A549 (cell line): ENCODE results near the gene ABCA13. TPM values are rescaled to one million over a fixed set of nuclear protein-coding genes. Genes with fewer than 3 reads are reported as not detected.

Source experiments
- ATAC-seq, 2 experiments: fragments of 200-7000 bp in 1 of 2; fragments of >200 bp in 1 of 2; cut with Nextera tagmentation in 1 of 2; cut with Tn5 transposase in 1 of 2; 3 replicates each; pipeline versions ENCODE4 v1.8.0 to v1.9.1; 2018 to 2020; ENCODE audit warnings: mild to moderate bottlenecking in 1 of 2, moderate library complexity in 1 of 2
- CTCF ChIA-PET: fragments of 300-600 bp; sonication (Branson Sonifier 250); formaldehyde crosslinking; extraction: SDS; loops from one replicate; lab custom pipeline; 2021; ENCODE audit warnings: antibody characterized with exemption, inconsistent platforms; lab: Yijun Ruan, JAX
- POLR2A ChIA-PET: fragments of 350-600 bp; formaldehyde crosslinking; extraction: SDS; loops from one replicate; lab custom pipeline; 2021; ENCODE audit warnings: antibody characterized with exemption, inconsistent platforms; lab: Yijun Ruan, JAX
- DNase-seq, 2 experiments: peaks; one replicate each; pipeline versions ENCODE4 v3.0.0 to v3.0.0-alpha.2; 2011 to 2016; ENCODE audit warnings: low read depth in 1 of 2, low spot score in 1 of 2
- FAIRE-seq: peaks from 2 replicates; lab custom pipeline; 2011; peaks lifted over from hg19 to GRCh38; lab: Jason Lieb, UNC
- H3K27ac ChIP-seq, 2 experiments: fragments of >200 bp; sonication (Bioruptor Twin); formaldehyde crosslinking; 3 replicates each; pipeline ENCODE4 v1.5.1; 2016 to 2017
- H3K4me1 ChIP-seq: fragments of >200 bp; sonication (Bioruptor Twin); formaldehyde crosslinking; 3 replicates; pipeline ENCODE4 v1.6.1; 2016
- H3K4me2 ChIP-seq: fragments of >200 bp; sonication (Bioruptor Twin); formaldehyde crosslinking; 3 replicates; pipeline ENCODE4 v1.6.1; 2016
- H3K4me3 ChIP-seq: fragments of >200 bp; sonication (Bioruptor Twin); formaldehyde crosslinking; 3 replicates; pipeline ENCODE4 v1.5.1; 2016
- H3K9me3 ChIP-seq: fragments of >200 bp; sonication (Bioruptor Twin); formaldehyde crosslinking; 3 replicates; pipeline ENCODE4 v1.6.1; 2016
- BHLHE40 ChIP-seq: IDR thresholded peaks from 2 replicates; pipeline ENCODE4 v1.6.1; 2012; ENCODE audit warnings: low read depth, low read length, inconsistent platforms
- CBX2 ChIP-seq: fragments of 200-600 bp; sonication (generic); IDR thresholded peaks from 2 replicates; pipeline ENCODE4 v1.6.1; 2016; ENCODE audit warnings: low read depth, mild to moderate bottlenecking, borderline replicate concordance
- CBX8 ChIP-seq: fragments of 200-600 bp; sonication (generic); IDR thresholded peaks from 2 replicates; pipeline ENCODE4 v1.6.1; 2016
- CEBPB ChIP-seq, 2 experiments: fragments of >200 bp in 1 of 2; sonication (Bioruptor Twin) in 1 of 2; formaldehyde crosslinking in 1 of 2; IDR thresholded peaks; 2 replicates each; pipeline ENCODE4 v1.6.1; 2012 to 2016
- CHD4 ChIP-seq: fragments of 200-600 bp; sonication (generic); IDR thresholded peaks from 2 replicates; pipeline ENCODE4 v1.6.1; 2016; ENCODE audit warnings: antibody characterized with exemption, mild to moderate bottlenecking, borderline replicate concordance
- EP300 ChIP-seq, 2 experiments: fragments of >200 bp; sonication (Bioruptor Twin); formaldehyde crosslinking; IDR thresholded peaks; 2 replicates in 1 of 2; 3 replicates in 1 of 2; pipeline ENCODE4 v1.6.1; 2016 to 2017
- FOSL2 ChIP-seq, 2 experiments: fragments of 450-650 bp in 1 of 2; fragments of >200 bp in 1 of 2; sonication (Bioruptor Twin) in 1 of 2; formaldehyde crosslinking; IDR thresholded peaks; 2 replicates each; pipeline versions ENCODE4 v1.5.0 to v1.6.1; 2016 to 2020; ENCODE audit warnings: mild to moderate bottlenecking in 1 of 2, moderate library complexity in 1 of 2
- HOXB5 ChIP-seq: fragments of 250-450 bp; sonication (Bioruptor Pico); IDR thresholded peaks from 2 replicates; pipeline ENCODE4 v1.5.0; 2020; ENCODE audit warnings: mild to moderate bottlenecking, moderate library complexity
- KDM1A ChIP-seq: fragments of 200-600 bp; sonication (generic); IDR thresholded peaks from 2 replicates; pipeline ENCODE4 v1.6.1; 2016; ENCODE audit warnings: low read depth, mild to moderate bottlenecking
- MAFK ChIP-seq: fragments of 450-650 bp; IDR thresholded peaks from 2 replicates; pipeline ENCODE4 v1.6.1; 2014; ENCODE audit not compliant: partially characterized antibody
- MYC ChIP-seq: IDR thresholded peaks from 2 replicates; pipeline ENCODE4 v1.6.1; 2012; ENCODE audit warnings: mild to moderate bottlenecking, inconsistent platforms, low read length, improper control_type of control experiment, borderline replicate concordance
- NFE2L2 ChIP-seq: fragments of 150-350 bp; conservative IDR thresholded peaks from 2 replicates; pipeline ENCODE4 v1.6.1; 2014; ENCODE audit warnings: low read length
- PHF8 ChIP-seq: fragments of 200-600 bp; sonication (generic); IDR thresholded peaks from 2 replicates; pipeline ENCODE4 v1.6.1; 2016; ENCODE audit warnings: low read depth, mild to moderate bottlenecking, antibody characterized with exemption, moderate library complexity, borderline replicate concordance
- POLR2A ChIP-seq: IDR thresholded peaks from 2 replicates; pipeline ENCODE4 v1.6.1; 2012; ENCODE audit warnings: mild to moderate bottlenecking, low read length
- POLR2AphosphoS2 ChIP-seq: conservative IDR thresholded peaks from 2 replicates; pipeline ENCODE4 v1.6.1; 2012; ENCODE audit warnings: low read length, improper control_type of control experiment, inconsistent platforms
- RAD21 ChIP-seq, 2 experiments: fragments of >200 bp in 1 of 2; sonication (Bioruptor Twin) in 1 of 2; formaldehyde crosslinking in 1 of 2; IDR thresholded peaks in 1 of 2; conservative IDR thresholded peaks in 1 of 2; 2 replicates in 1 of 2; 3 replicates in 1 of 2; pipeline ENCODE4 v1.6.1; 2012 to 2018; ENCODE audit warnings: inconsistent platforms in 1 of 2
- RARB ChIP-seq: fragments of 250-450 bp; sonication (Bioruptor Pico); IDR thresholded peaks from 2 replicates; pipeline ENCODE4 v1.8.0; 2021; ENCODE audit warnings: mild to moderate bottlenecking, moderate library complexity
- RNF2 ChIP-seq: fragments of 200-600 bp; sonication (generic); IDR thresholded peaks from 2 replicates; pipeline ENCODE4 v1.6.1; 2016; ENCODE audit warnings: low read depth, mild to moderate bottlenecking, antibody characterized with exemption, moderate library complexity, borderline replicate concordance
- SMC3 ChIP-seq: fragments of >200 bp; sonication (Bioruptor Twin); formaldehyde crosslinking; IDR thresholded peaks from 3 replicates; pipeline ENCODE4 v1.6.1; 2018; ENCODE audit warnings: inconsistent platforms
- TFCP2L1 ChIP-seq: fragments of 250-450 bp; sonication (Bioruptor Pico); IDR thresholded peaks from 2 replicates; pipeline ENCODE4 v1.5.0; 2021; ENCODE audit warnings: mild to moderate bottlenecking
- ZC3H11A ChIP-seq: fragments of 450-650 bp; IDR thresholded peaks from 2 replicates; pipeline ENCODE4 v1.6.1; 2014; ENCODE audit warnings: antibody characterized with exemption, mild to moderate bottlenecking
- ZFP36 ChIP-seq: fragments of 450-650 bp; IDR thresholded peaks from 2 replicates; pipeline ENCODE4 v1.6.1; 2014; ENCODE audit warnings: borderline replicate concordance; ENCODE audit not compliant: partially characterized antibody
- ZNF302 ChIP-seq: fragments of 250-450 bp; sonication (Bioruptor Pico); IDR thresholded peaks from 2 replicates; pipeline ENCODE4 v1.9.0; 2021; ENCODE audit warnings: inconsistent platforms, mild to moderate bottlenecking, moderate library complexity
- WGBS: methylation state at CpG from one replicate; pipeline ENCODE4 v1.1.6; 2017; ENCODE audit errors: missing lambda C conversion rate; 5-methylcytosine and 5-hydroxymethylcytosine counted together
- polyA plus RNA-seq, 4 experiments: library from polyadenylated mRNA; depleted of rRNA in 3 of 4; stranded (reverse); fragments of >200 nt; fragmentation: RNase III in 1 of 4; extraction: RNeasy Plus Mini Kit Qiagen cat#74134 plus additional on column Dnase treatment in 1 of 4; gene quantifications; 2 replicates in 3 of 4; 3 replicates in 1 of 4; pipeline ENCODE4 v1.2.3, GENCODE V29; 2011 to 2017
- TF ChIP-seq, protein P1 (sequence below): fragments of 250-450 bp; sonication (Bioruptor Pico); IDR thresholded peaks from 2 replicates; pipeline ENCODE4 v1.5.0; 2021; ENCODE audit warnings: mild to moderate bottlenecking, moderate library complexity, borderline replicate concordance
- TF ChIP-seq, protein P2 (sequence below): fragments of 250-450 bp; sonication (Bioruptor Pico); IDR thresholded peaks from 2 replicates; pipeline ENCODE4 v1.5.0; 2020; ENCODE audit warnings: low read depth, mild to moderate bottlenecking, moderate library complexity
- TF ChIP-seq, protein P3 (sequence below): fragments of 150-350 bp; IDR thresholded peaks from 2 replicates; pipeline ENCODE4 v1.6.1; 2014; ENCODE audit warnings: low read depth, mild to moderate bottlenecking, low read length
- TF ChIP-seq, protein P4 (sequence below): IDR thresholded peaks from 2 replicates; pipeline ENCODE4 v1.6.1; 2012; ENCODE audit warnings: low read depth, borderline replicate concordance

The ABCA13 gene
- polyA plus RNA-seq, 2 of the 4 experiments (the other 2 are of a cell fraction) = 0.01 TPM; not detected in 1

DNA sequence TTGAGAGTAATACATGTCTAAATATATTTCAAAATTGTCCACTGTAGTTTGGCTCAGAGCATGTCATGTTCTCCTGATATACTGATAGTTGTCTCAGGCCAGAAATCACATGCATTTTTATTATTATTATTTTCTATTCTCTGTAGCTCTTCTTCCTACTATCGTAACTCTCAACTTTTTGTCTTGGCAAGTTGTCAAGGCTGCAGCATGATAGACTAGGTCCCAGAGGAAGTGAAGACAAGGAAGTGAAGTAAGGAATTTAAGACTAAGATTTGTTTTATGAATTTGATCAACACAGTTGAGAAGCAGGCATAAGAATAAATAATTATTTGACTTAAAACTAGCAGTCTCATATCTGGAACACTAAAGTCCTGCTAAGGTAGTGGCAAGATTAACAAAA is 369.5 kb downstream of the ABCA13 start (continued):
- TF ChIP-seq, protein P1, sequence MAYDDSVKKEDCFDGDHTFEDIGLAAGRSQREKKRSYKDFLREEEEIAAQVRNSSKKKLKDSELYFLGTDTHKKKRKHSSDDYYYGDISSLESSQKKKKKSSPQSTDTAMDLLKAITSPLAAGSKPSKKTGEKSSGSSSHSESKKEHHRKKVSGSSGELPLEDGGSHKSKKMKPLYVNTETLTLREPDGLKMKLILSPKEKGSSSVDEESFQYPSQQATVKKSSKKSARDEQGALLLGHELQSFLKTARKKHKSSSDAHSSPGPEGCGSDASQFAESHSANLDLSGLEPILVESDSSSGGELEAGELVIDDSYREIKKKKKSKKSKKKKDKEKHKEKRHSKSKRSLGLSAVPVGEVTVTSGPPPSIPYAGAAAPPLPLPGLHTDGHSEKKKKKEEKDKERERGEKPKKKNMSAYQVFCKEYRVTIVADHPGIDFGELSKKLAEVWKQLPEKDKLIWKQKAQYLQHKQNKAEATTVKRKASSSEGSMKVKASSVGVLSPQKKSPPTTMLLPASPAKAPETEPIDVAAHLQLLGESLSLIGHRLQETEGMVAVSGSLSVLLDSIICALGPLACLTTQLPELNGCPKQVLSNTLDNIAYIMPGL (CRISPR knock-in tag) = no peak
- no peak for TF ChIP-seq EP300 (IDR thresholded peaks at IDR 0.05)
- no peak for TF ChIP-seq SMC3

DNA sequence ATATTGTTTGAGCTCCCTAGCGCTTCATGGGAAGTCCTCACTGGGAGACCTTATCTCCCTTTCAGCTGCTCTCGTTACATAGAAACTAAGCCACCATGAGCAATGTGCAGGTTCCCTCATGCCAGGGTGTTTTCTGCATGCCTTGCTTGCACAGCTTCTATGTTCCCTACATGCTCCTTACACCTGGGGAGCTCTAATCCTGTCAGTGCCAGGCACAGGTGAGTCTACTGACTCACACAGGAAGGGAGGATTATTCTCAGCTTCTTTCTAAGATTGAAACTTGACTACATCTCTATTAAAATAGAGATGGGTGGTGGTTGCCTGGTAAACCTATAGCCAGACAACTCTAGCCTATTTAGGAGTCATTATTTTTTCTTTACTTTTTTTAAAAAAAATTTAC is 377.4 kb downstream of the ABCA13 start:
- TF ChIP-seq RAD21 (conservative IDR thresholded peaks at IDR 0.05 in 1 of 2, IDR thresholded peaks at IDR 0.05 in 1 of 2) (no peak), NFE2L2 (no peak), RARB (CRISPR knock-in tag) (no peak), MAFK (no peak), HOXB5 (CRISPR knock-in tag) (no peak), BHLHE40 (no peak), POLR2AphosphoS2 (no peak), PHF8 (no peak)
- TF ChIP-seq, protein P2, sequence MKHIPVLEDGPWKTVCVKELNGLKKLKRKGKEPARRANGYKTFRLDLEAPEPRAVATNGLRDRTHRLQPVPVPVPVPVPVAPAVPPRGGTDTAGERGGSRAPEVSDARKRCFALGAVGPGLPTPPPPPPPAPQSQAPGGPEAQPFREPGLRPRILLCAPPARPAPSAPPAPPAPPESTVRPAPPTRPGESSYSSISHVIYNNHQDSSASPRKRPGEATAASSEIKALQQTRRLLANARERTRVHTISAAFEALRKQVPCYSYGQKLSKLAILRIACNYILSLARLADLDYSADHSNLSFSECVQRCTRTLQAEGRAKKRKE (CRISPR knock-in tag) = no peak
- TF ChIP-seq, protein P1 (CRISPR knock-in tag) = no peak
- no peaks in the 10 kb centered on the region for H3K4me1 ChIP-seq
- ChIA-PET CTCF (interaction anchor here (0.6 kb wide), 1 partner anchor 595 kb away, joined by 3 read pairs; no protein-coding TSS in a partner anchor), POLR2A (no interaction called here)
- FAIRE-seq (no peak), DNase-seq (no peak), ATAC-seq (no peak)
- 39% methylated on average over 2 of the region's 2 CpGs for WGBS
- no peak overlapping the region for H3K4me3 ChIP-seq
- no peak overlapping the region for H3K27ac ChIP-seq
- no peak overlapping the region for H3K4me2 ChIP-seq
- no peaks in the 10 kb centered on the region for H3K9me3 ChIP-seq

DNA sequence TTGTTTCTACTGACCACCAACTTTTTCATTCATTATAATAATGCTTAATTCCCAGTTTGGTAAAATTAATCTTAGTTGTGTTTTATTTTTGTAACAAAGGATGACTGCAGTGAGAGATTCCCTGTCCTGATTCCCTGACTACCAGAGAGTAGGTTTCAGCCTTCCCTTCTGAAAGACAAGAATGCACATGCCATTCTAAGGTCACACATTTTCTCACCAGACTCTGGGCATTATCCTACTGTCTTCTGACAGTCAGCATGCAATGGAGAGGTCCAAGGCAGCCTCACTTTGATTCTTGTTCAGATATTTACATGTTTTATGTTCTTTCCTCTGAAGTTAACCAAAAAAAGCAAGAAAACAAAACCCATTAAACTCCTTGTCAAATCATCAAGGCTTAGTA is 380.4 kb downstream of the ABCA13 start:
- CTCF ChIA-PET = no interaction called here
- H3K4me1 ChIP-seq = no peaks in the 10 kb centered on the region
- no peak for TF ChIP-seq TFCP2L1 (CRISPR knock-in tag)
- TF ChIP-seq ZC3H11A = no peak
- no peak for TF ChIP-seq ZNF302 (CRISPR knock-in tag)
- no peak for TF ChIP-seq RNF2
- TF ChIP-seq, all 56 proteins: peak for 0
- Histone ChIP-seq H3K9me3 (no peaks in the 10 kb centered on the region), H3K4me2 (no peak overlapping the region), H3K27ac (no peak overlapping the region), H3K4me3 (no peak overlapping the region)
- POLR2A ChIA-PET = no interaction called here
- ATAC-seq = no peak
- FAIRE-seq = no peak
- no peak for DNase-seq

DNA sequence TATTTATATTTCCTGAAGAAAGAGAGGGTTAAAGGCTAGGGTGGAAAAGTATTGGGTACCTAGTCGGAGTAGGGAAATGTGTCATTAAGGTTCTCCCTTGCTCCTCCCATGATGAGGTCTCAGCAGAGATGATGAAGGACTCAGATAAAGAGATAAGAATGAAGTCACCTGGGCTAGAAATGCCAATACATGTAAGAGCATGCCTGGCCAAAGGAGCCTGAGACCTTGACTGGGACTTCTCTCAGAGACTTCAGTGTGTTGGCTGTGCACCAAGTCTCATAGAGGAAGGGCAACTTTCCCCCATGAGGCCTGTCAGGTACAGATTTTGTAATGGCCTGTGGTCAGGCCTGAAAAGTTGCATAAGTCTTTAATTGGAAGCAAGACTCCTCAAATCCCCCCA is 392.1 kb downstream of the ABCA13 start:
- Histone ChIP-seq H3K27ac (no peak overlapping the region), H3K4me1 (no peaks in the 10 kb centered on the region), H3K4me2 (no peak overlapping the region), H3K4me3 (no peak overlapping the region), H3K9me3 (no peaks in the 10 kb centered on the region)
- WGBS = 4% methylated on average over 1 of the region's 1 CpG
- DNase-seq = no peak
- ChIA-PET POLR2A (no interaction called here), CTCF (no interaction called here)
- no peak for FAIRE-seq
- no peak for ATAC-seq
- no peak for TF ChIP-seq PHF8
- TF ChIP-seq TFCP2L1 (CRISPR knock-in tag) = no peak
- TF ChIP-seq, protein P3, sequence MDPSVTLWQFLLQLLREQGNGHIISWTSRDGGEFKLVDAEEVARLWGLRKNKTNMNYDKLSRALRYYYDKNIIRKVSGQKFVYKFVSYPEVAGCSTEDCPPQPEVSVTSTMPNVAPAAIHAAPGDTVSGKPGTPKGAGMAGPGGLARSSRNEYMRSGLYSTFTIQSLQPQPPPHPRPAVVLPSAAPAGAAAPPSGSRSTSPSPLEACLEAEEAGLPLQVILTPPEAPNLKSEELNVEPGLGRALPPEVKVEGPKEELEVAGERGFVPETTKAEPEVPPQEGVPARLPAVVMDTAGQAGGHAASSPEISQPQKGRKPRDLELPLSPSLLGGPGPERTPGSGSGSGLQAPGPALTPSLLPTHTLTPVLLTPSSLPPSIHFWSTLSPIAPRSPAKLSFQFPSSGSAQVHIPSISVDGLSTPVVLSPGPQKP = no peak
- TF ChIP-seq CBX8 = no peak
- TF ChIP-seq EP300 (IDR thresholded peaks at IDR 0.05) = no peak
- TF ChIP-seq KDM1A = no peak
- no peak for TF ChIP-seq FOSL2 (IDR thresholded peaks at IDR 0.05)
- TF ChIP-seq FOSL2 (CRISPR knock-in tag; IDR thresholded peaks at IDR 0.05) = no peak
- no peak for TF ChIP-seq ZFP36
- no peak for TF ChIP-seq CBX2
- no peak for TF ChIP-seq POLR2A
- TF ChIP-seq, protein P4, sequence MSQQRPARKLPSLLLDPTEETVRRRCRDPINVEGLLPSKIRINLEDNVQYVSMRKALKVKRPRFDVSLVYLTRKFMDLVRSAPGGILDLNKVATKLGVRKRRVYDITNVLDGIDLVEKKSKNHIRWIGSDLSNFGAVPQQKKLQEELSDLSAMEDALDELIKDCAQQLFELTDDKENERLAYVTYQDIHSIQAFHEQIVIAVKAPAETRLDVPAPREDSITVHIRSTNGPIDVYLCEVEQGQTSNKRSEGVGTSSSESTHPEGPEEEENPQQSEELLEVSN = no peak
- no peak for TF ChIP-seq MAFK
- no peak for TF ChIP-seq MYC
- TF ChIP-seq CEBPB (IDR thresholded peaks at IDR 0.05) = no peak
- no peak for TF ChIP-seq RARB (CRISPR knock-in tag)
- no peak for TF ChIP-seq CHD4
